NCI-H510A (cell line): Measurements from ENCODE around the gene AGPAT2.
"Not testable (repeated sequence)": the region's sequence is repeated elsewhere in the genome, so short reads cannot be mapped to it uniquely, and the experiment has no call there.

Experiments
- DNase-seq: peaks from one replicate; lab custom pipeline; 2025; lab: John Stamatoyannopoulos, UW

AGPAT2 gene

GRCh38 chr9:136720251-136720897 lies 33.1 kb upstream of the AGPAT2 start:
- DNase-seq: no peak

- no peak for DNase-seq
These were observed 32.1 kb upstream of the AGPAT2 start for GRCh38 chr9:136719195-136719880.

- DNase-seq: no peak
These were observed 31.3 kb upstream of the AGPAT2 start for GRCh38 chr9:136718345-136719194.

GRCh38 chr9:136717399-136717798 lies 30.1 kb upstream of the AGPAT2 start:
- DNase-seq: no peak

GRCh38 chr9:136714893-136715274 lies 27.6 kb upstream of the AGPAT2 start:
- DNase-seq: no peak

GRCh38 chr9:136714096-136714892 lies 27.0 kb upstream of the AGPAT2 start:
- DNase-seq: no peak

GRCh38 chr9:136713550-136713949 lies 26.3 kb upstream of the AGPAT2 start:
- DNase-seq: no peak

- no peak for DNase-seq
These were observed 25.7 kb upstream of the AGPAT2 start for GRCh38 chr9:136712690-136713544.

- DNase-seq: peak; percentile 41
These were observed 24.8 kb upstream of the AGPAT2 start, which contains the start of gene DIPK1B for GRCh38 chr9:136711751-136712689. TSS of gene DIPK1B (plus strand) at chr9:136712572. CDS start at chr9:136712666, 94 bp downstream.

GRCh38 chr9:136711219-136711648 lies 24.0 kb upstream of the AGPAT2 start:
- not testable (repeated sequence) for DNase-seq

GRCh38 chr9:136710543-136710942 lies 23.3 kb upstream of the AGPAT2 start:
- no peak for DNase-seq

GRCh38 chr9:136709454-136710109 lies 22.3 kb upstream of the AGPAT2 start:
- no peak for DNase-seq

GRCh38 chr9:136707849-136708517 lies 20.7 kb upstream of the AGPAT2 start:
- DNase-seq: no peak

GRCh38 chr9:136707011-136707410 lies 19.8 kb upstream of the AGPAT2 start:
- DNase-seq: no peak

GRCh38 chr9:136705564-136705963 lies 18.3 kb upstream of the AGPAT2 start:
- no peak for DNase-seq

- not testable (repeated sequence) for DNase-seq
These were observed 17.5 kb upstream of the AGPAT2 start for GRCh38 chr9:136704741-136705140.

GRCh38 chr9:136703276-136703860 lies 16.1 kb upstream of the AGPAT2 start:
- no peak for DNase-seq

- no peak for DNase-seq
These were observed 14.4 kb upstream of the AGPAT2 start for GRCh38 chr9:136701668-136702053.
